Measurements from ENCODE around the gene LCA5L. TPM values are rescaled to one million over a fixed set of nuclear protein-coding genes. Genes with fewer than 3 reads are reported as not detected.

Gene LCA5L
- total RNA-seq, 1 experiment from 2014 or later = 0.46 TPM

DNA sequence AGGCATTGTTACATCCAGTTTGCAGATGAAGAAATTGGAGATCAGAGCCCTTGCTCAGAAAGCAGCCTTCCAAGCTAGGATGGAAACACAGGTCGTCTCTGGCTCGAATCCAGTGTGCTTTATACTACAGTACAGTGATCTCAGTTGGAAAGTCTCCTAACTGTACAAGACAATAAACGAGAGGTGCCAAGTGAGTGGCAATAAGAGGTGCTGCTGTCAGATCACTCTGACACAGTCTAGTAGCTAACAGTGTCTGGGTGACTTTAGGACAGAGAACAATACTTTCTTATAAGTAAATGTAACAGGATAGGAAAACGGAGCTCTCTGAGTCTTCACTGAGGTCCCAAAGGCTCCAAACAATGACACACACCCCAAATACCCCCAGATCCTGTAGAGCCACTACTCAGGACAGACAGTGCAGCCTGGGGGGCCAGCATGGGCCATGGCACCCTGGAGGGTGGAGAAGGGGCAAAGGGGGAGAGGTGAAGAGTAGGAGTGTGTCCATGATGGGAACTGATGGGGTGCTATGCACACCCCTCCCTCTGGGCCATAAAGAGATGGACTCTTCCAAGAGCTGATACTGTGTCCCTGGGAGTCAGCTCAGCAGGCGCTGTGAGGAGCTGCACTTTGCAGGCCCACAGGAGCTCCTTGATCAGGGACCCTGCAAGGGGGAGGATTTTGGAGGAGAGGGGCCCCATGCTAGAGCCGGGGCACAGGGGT is 9.5 kb upstream of the LCA5L start:
- no peak overlapping the region for H3K23ac ChIP-seq (ENCODE audit: insufficient read length, low read depth, low read length)
- peaks cover 20 to 33% of the 10 kb centered on the region in 2 experiments for H3K4me1 Mint-ChIP-seq
- H3K18ac ChIP-seq (ENCODE audit: insufficient read length, low read depth, low read length) = no peak overlapping the region
- no peak overlapping the region for H3K9ac ChIP-seq (ENCODE audit: extremely low read depth, insufficient read length, low read length)
- no peaks in the 10 kb centered on the region for H3K27me3 ChIP-seq (ENCODE audit: insufficient read depth, low read length)
- no peaks in the 10 kb centered on the region for H3K36me3 Mint-ChIP-seq (ENCODE audit: insufficient read depth in 1 of 3, low read depth in 3 of 3)
- H3K14ac ChIP-seq (ENCODE audit: insufficient read depth, low read length) = no peak overlapping the region
- no peak overlapping the region for H2BK12ac ChIP-seq (ENCODE audit: insufficient read length, low read depth, low read length)
- H3K27me3 Mint-ChIP-seq (ENCODE audit: low read depth) = peaks cover 1% of the 10 kb centered on the region; the same call in 1 of the 2 replicates
- peaks cover 4% of the 10 kb centered on the region; the same call in 1 of the 2 replicates for H3K4me1 ChIP-seq (ENCODE audit: insufficient read depth, low read length)
- H3K56ac ChIP-seq (ENCODE audit: insufficient read length, low read depth, low read length) = no peak overlapping the region
- H4K20me1 ChIP-seq (ENCODE audit: control insufficient read depth, insufficient read depth, insufficient read length) = no peaks in the 10 kb centered on the region
- H3K27ac ChIP-seq (ENCODE audit: insufficient read length, low read depth, low read length) = no peak overlapping the region
- no peak for DNase-seq
- no peaks in the 10 kb centered on the region for H3K23me2 ChIP-seq (ENCODE audit: insufficient read length, low read depth, low read length, poor library complexity, severe bottlenecking)
- no peak overlapping the region for H2BK120ac ChIP-seq (ENCODE audit: low read depth, low read length, poor library complexity, severe bottlenecking)
- no peak overlapping the region for H2BK5ac ChIP-seq (ENCODE audit: insufficient read length, low read length)
- H3K79me1 ChIP-seq (ENCODE audit: insufficient read depth, low read depth, low read length, poor library complexity, severe bottlenecking) = no peaks in the 10 kb centered on the region
- H3K4me3 Mint-ChIP-seq = no peak overlapping the region
- no peak overlapping the region; a peak in 2 of 7 replicates for H3K27ac Mint-ChIP-seq
- H4K91ac ChIP-seq (ENCODE audit: insufficient read length, low read depth, low read length) = no peak overlapping the region
- H2AK5ac ChIP-seq (ENCODE audit: insufficient read length, low read length) = no peak overlapping the region
- H3K79me2 ChIP-seq (ENCODE audit: insufficient read depth, low read length) = no peaks in the 10 kb centered on the region
- no peak overlapping the region for H2BK20ac ChIP-seq (ENCODE audit: low read depth, low read length, poor library complexity, severe bottlenecking)
- no peak overlapping the region for H3K4ac ChIP-seq (ENCODE audit: low read depth, low read length)
- H3K9me3 ChIP-seq (ENCODE audit: control insufficient read depth, low read depth, low read length) = no peaks in the 10 kb centered on the region
- no peak overlapping the region for H3T11ph ChIP-seq (ENCODE audit: low read length)
- no peak overlapping the region for H3K4me2 ChIP-seq (ENCODE audit: insufficient read depth, insufficient read length, low read length)
- TF ChIP-seq, protein P1, sequence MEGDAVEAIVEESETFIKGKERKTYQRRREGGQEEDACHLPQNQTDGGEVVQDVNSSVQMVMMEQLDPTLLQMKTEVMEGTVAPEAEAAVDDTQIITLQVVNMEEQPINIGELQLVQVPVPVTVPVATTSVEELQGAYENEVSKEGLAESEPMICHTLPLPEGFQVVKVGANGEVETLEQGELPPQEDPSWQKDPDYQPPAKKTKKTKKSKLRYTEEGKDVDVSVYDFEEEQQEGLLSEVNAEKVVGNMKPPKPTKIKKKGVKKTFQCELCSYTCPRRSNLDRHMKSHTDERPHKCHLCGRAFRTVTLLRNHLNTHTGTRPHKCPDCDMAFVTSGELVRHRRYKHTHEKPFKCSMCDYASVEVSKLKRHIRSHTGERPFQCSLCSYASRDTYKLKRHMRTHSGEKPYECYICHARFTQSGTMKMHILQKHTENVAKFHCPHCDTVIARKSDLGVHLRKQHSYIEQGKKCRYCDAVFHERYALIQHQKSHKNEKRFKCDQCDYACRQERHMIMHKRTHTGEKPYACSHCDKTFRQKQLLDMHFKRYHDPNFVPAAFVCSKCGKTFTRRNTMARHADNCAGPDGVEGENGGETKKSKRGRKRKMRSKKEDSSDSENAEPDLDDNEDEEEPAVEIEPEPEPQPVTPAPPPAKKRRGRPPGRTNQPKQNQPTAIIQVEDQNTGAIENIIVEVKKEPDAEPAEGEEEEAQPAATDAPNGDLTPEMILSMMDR (conservative IDR thresholded peaks at IDR 0.05) = no peak
- WGBS (ENCODE audit: extremely low coverage, insufficient read length, low lambda C conversion rate) = no CpG with 5 or more reads among the region's 6 CpGs
- H2AFZ ChIP-seq (ENCODE audit: low read length) = no peak overlapping the region
- no peaks in the 10 kb centered on the region; a peak in 1 of 5 replicates for H3K9me3 Mint-ChIP-seq
- no peak overlapping the region for H4K8ac ChIP-seq (replicated peaks; ENCODE audit: insufficient read length, low read depth, low read length)
- no peak overlapping the region for H2BK15ac ChIP-seq (ENCODE audit: low read depth, low read length)
- no peak overlapping the region for H4K5ac ChIP-seq (ENCODE audit: insufficient read length, low read depth, low read length)

All from H9 (cell line).